ENCODE data around the gene PLCG2. TPM values are rescaled to one million over a fixed set of nuclear protein-coding genes. Genes with fewer than 3 reads are reported as not detected.

The PLCG2 gene
- total and polyA plus RNA-seq, 2 of the 8 experiments (the other 6 are each of a cell fraction or from before 2014, with no cell fraction given) = 6.1 to 6.9 TPM

DNA sequence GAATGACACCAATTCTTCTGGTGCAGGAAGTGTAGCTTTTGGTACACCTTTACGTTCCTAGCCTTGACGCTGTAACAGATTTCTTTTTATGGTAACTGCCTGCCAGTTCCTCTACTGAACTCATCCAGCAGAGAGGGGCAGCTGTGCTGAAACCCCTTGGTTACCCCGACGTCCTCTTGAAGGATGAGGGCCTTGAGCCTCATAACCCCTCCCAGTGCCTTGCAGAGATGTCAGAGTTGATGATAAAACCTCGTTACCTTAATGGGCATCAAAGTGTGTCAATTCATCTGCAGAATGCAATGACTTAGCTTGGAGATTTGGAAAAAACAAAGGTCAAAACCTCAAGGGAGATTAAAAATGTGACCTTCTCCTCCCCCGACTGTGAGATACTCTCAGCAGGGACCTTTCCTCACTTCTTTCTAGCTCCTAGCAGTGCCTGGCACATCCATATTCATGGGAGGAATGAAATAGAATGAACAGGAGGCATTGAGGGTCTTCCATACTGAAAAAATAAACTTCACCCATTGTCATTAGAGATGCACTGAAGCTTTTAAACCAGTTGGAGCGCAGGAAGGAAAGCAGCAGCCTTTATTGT lies 163.0 kb downstream of the PLCG2 start:
- H2BK5ac ChIP-seq (ENCODE audit: low read depth, low read length) = no peak overlapping the region
- no peak overlapping the region for H2BK12ac ChIP-seq (ENCODE audit: low read depth, low read length)
- H2AK5ac ChIP-seq (ENCODE audit: low read depth, low read length) = no peak overlapping the region
- no peak overlapping the region for H2BK15ac ChIP-seq (ENCODE audit: low read length)
- H2BK20ac ChIP-seq (ENCODE audit: low read length) = no peak overlapping the region
- H3K23ac ChIP-seq (ENCODE audit: insufficient read length) = no peak overlapping the region
- no peaks in the 10 kb centered on the region for H3K79me2 ChIP-seq (ENCODE audit: control insufficient read depth in 1 of 2, insufficient read depth in 2 of 2, low read length in 2 of 2)
- TF ChIP-seq EP300 (IDR thresholded peaks at IDR 0.05; ENCODE audit: borderline replicate concordance in 1 of 2, low read depth in 2 of 2, low read length in 2 of 2) = no peak
- no peak for TF ChIP-seq MAFK (IDR thresholded peaks at IDR 0.05; ENCODE audit: low read depth, low read length)
- no peak for TF ChIP-seq SIRT6 (IDR thresholded peaks at IDR 0.05; ENCODE audit: low read length)
- TF ChIP-seq POU5F1 (IDR thresholded peaks at IDR 0.05; ENCODE audit: low read depth, low read length) = no peak
- no peak for TF ChIP-seq SIX5 (IDR thresholded peaks at IDR 0.05; ENCODE audit: low read depth, low read length)
- TF ChIP-seq RBBP5 (IDR thresholded peaks at IDR 0.05; ENCODE audit: borderline replicate concordance, low read depth, low read length) = no peak
- TF ChIP-seq CREB1 (IDR thresholded peaks at IDR 0.05) = no peak
- TF ChIP-seq KDM4A (IDR thresholded peaks at IDR 0.05; ENCODE audit: low read depth, low read length, severe bottlenecking) = no peak
- no peak overlapping the region for H2BK120ac ChIP-seq (replicated peaks; ENCODE audit: low read depth, low read length)
- no peak overlapping the region for H3K4ac ChIP-seq (replicated peaks; ENCODE audit: insufficient read length, low read depth, low read length)
- no peak overlapping the region for H3K9ac ChIP-seq (replicated peaks in 1 of 4; ENCODE audit: extremely low read depth in 1 of 4, low read depth in 3 of 4, low read length in 3 of 4)
- H3K56ac ChIP-seq (replicated peaks; ENCODE audit: insufficient read length, low read depth, low read length) = no peak overlapping the region
- 58% methylated on average over 7 of the region's 7 CpGs; no CpG with 5 or more reads in 1 of the 2 experiments for WGBS, 2 experiments (ENCODE audit: extremely low coverage in 1 of 2, insufficient coverage in 1 of 2, insufficient read length in 1 of 2, insufficient replicate concordance in 2 of 2, low coverage in 1 of 2, low lambda C conversion rate in 2 of 2, missing lambda C conversion rate in 1 of 2)
- peaks cover 7 to 31% (median 29%) of the 10 kb centered on the region in 4 experiments for H3K4me1 ChIP-seq (replicated peaks in 1 of 4; ENCODE audit: control insufficient read depth in 3 of 4, insufficient read depth in 4 of 4, low read length in 3 of 4)
- POLR2A ChIA-PET (ENCODE audit: partially characterized antibody) = no interaction called here
- no peak overlapping the region for H3K14ac ChIP-seq (ENCODE audit: insufficient read length)
- no peak overlapping the region for H3K4me2 ChIP-seq (ENCODE audit: insufficient read depth in 1 of 2, low read depth in 2 of 2, low read length in 2 of 2)
- CTCF ChIA-PET (ENCODE audit: partially characterized antibody) = interaction anchor here (0.6 to 7.0 kb wide), 21 partner anchors 13 to 727 kb away, joined by 3 to 98 read pairs (median 4); partner anchors contain the start of gene HSD17B2
- H3K18ac ChIP-seq (ENCODE audit: extremely low read depth, low read length) = no peak overlapping the region
- H3K27ac ChIP-seq (ENCODE audit: low read depth, low read length) = no peak overlapping the region
- DNase-seq (ENCODE audit: low read depth in 1 of 2, low spot score in 2 of 2) (peak in 1 of 2 experiments; percentile 41), FAIRE-seq (no peak)
- no peak overlapping the region for H2AFZ ChIP-seq (ENCODE audit: low read length)
- no peaks in the 10 kb centered on the region for H3K9me3 ChIP-seq (ENCODE audit: insufficient read depth in 2 of 2, low read depth in 1 of 2, low read length in 1 of 2)
- H4K5ac ChIP-seq (ENCODE audit: insufficient read length, low read depth, low read length) = no peak overlapping the region
- no peak overlapping the region for H4K91ac ChIP-seq (replicated peaks; ENCODE audit: insufficient read length, low read length)
- H4K8ac ChIP-seq (ENCODE audit: extremely low read depth, insufficient read depth, low read length) = no peak overlapping the region
- H3K23me2 ChIP-seq (ENCODE audit: low read depth, low read length) = no peaks in the 10 kb centered on the region
- no peak overlapping the region for H3K4me3 ChIP-seq (ENCODE audit: extremely low read depth in 1 of 4, insufficient read depth in 2 of 4, low read depth in 3 of 4, low read length in 4 of 4)
- peaks cover 0 to 3% of the 10 kb centered on the region in 2 experiments for H4K20me1 ChIP-seq (replicated peaks in 1 of 2; ENCODE audit: control insufficient read depth in 1 of 2, insufficient read depth in 2 of 2, low read length in 2 of 2)
- no peaks in the 10 kb centered on the region for H3K79me1 ChIP-seq (ENCODE audit: low read depth, low read length)
- peaks cover 0 to 2% (median 0%) of the 10 kb centered on the region in 4 experiments; a peak in 1 of 7 replicates for H3K27me3 ChIP-seq (replicated peaks in 1 of 4; ENCODE audit: control insufficient read depth in 3 of 4, extremely low read depth in 1 of 4, insufficient read depth in 3 of 4, low read length in 3 of 4)
- H3K36me3 ChIP-seq (ENCODE audit: control insufficient read depth in 2 of 4, insufficient read depth in 4 of 4, low read length in 3 of 4) = no peaks in the 10 kb centered on the region
